GM23248 (cell line): Measurements from ENCODE around the gene TSSK2. TPM values are rescaled to one million over a fixed set of nuclear protein-coding genes. Genes with fewer than 3 reads are reported as not detected.

ENCODE experiments used
- DNase-seq: peaks from one replicate; pipeline ENCODE4 v3.0.0-alpha.2; 2015
- H2AFZ ChIP-seq: fragments of 200-600 bp; sonication (generic); 2 replicates; pipeline ENCODE4 v1.6.1; 2016; ENCODE audit warnings: antibody characterized with exemption
- H3F3A ChIP-seq: fragments of 200-600 bp; sonication (generic); 2 replicates; pipeline ENCODE4 v1.6.1; 2016; ENCODE audit warnings: mild to moderate bottlenecking, antibody characterized with exemption, mixed run types; ENCODE audit not compliant: insufficient read depth
- H3K27ac ChIP-seq: fragments of 200-600 bp; sonication (generic); 2 replicates; pipeline ENCODE4 v1.5.1; 2016; ENCODE audit warnings: mild to moderate bottlenecking
- H3K27me3 ChIP-seq: fragments of 200-600 bp; sonication (generic); replicated peaks from 2 replicates; pipeline ENCODE4 v1.6.1; 2016; ENCODE audit warnings: mild to moderate bottlenecking; ENCODE audit not compliant: insufficient read depth
- H3K36me3 ChIP-seq: fragments of 200-600 bp; sonication (generic); 2 replicates; pipeline ENCODE4 v1.6.1; 2016; ENCODE audit warnings: low read depth, mild to moderate bottlenecking
- H3K4me1 ChIP-seq: fragments of 200-600 bp; sonication (generic); 2 replicates; pipeline ENCODE4 v1.6.1; 2016; ENCODE audit warnings: mild to moderate bottlenecking; ENCODE audit not compliant: insufficient read depth
- H3K4me2 ChIP-seq: fragments of 200-600 bp; sonication (generic); one replicate; pipeline ENCODE4 v1.6.1; 2016; ENCODE audit warnings: mild to moderate bottlenecking; ENCODE audit not compliant: unreplicated experiment
- H3K4me3 ChIP-seq: fragments of 200-600 bp; sonication (generic); 2 replicates; pipeline ENCODE4 v1.5.1; 2016; ENCODE audit warnings: mild to moderate bottlenecking
- H3K79me2 ChIP-seq: fragments of 200-600 bp; sonication (generic); 2 replicates; pipeline ENCODE4 v1.6.1; 2016; ENCODE audit warnings: mild to moderate bottlenecking; ENCODE audit not compliant: insufficient read depth
- H3K9ac ChIP-seq: fragments of 200-600 bp; sonication (generic); 2 replicates; pipeline ENCODE4 v1.6.1; 2016; ENCODE audit warnings: mild to moderate bottlenecking
- H3K9me2 ChIP-seq: fragments of 200-600 bp; sonication (generic); 2 replicates; pipeline ENCODE4 v1.6.1; 2016; ENCODE audit warnings: mixed run types, mild to moderate bottlenecking, moderate library complexity; ENCODE audit not compliant: insufficient read depth
- H3K9me3 ChIP-seq: fragments of 200-600 bp; sonication (generic); one replicate; pipeline ENCODE4 v1.6.1; 2017; ENCODE audit warnings: low read depth
- H4K20me1 ChIP-seq: fragments of 200-600 bp; sonication (generic); 2 replicates; pipeline ENCODE4 v1.6.0; 2016; ENCODE audit not compliant: insufficient read depth
- EZH2 ChIP-seq: fragments of 200-600 bp; sonication (generic); IDR thresholded peaks from 2 replicates; pipeline ENCODE4 v1.6.1; 2018; ENCODE audit warnings: antibody characterized with exemption, mild to moderate bottlenecking; ENCODE audit not compliant: insufficient read depth, poor library complexity, severe bottlenecking
- EZH2phosphoT487 ChIP-seq: fragments of 200-600 bp; sonication (generic); IDR thresholded peaks from 2 replicates; pipeline ENCODE4 v1.6.1; 2018; ENCODE audit warnings: antibody characterized with exemption, moderate library complexity, mild to moderate bottlenecking, low read depth; ENCODE audit not compliant: insufficient read depth
- WGBS, 2 experiments: methylation state at CpG; one replicate each; pipeline ENCODE4 v1.1.6; 2015 to 2017; ENCODE audit warnings: low lambda C conversion rate in 2 of 2, low coverage in 1 of 2; ENCODE audit errors: missing lambda C conversion rate in 2 of 2; 5-methylcytosine and 5-hydroxymethylcytosine counted together
- in situ Hi-C: fragments of 300-500 bp; cut with MboI; formaldehyde crosslinking; loops from 2 replicates; pipeline ENCODE4 v1.15.0; 2020
- polyA plus RNA-seq: library from polyadenylated mRNA; unstranded; fragments of >200 nt; fragmentation: Nextera tagmentation; extraction: Ambion mirVana; gene quantifications from 2 replicates; pipeline ENCODE4 v1.2.1, GENCODE V29; 2016
- total RNA-seq: library from RNA; depleted of rRNA; stranded (reverse); fragments of >200 nt; shearing (Covaris generic); gene quantifications from 2 replicates; pipeline ENCODE4 v1.2.3, GENCODE V29; 2014

The TSSK2 gene
- total and polyA plus RNA-seq, 2 experiments from 2014 or later: not detected

GRCh38 chr22:19129871-19130270, 1.2 kb upstream of the TSSK2 start:
- no peaks in the 10 kb centered on the region for H3F3A ChIP-seq
- in situ Hi-C loops: no loop called here
- no peaks in the 10 kb centered on the region for H3K9me2 ChIP-seq
- no peaks in the 10 kb centered on the region for H3K27me3 ChIP-seq
- no peak overlapping the region for H2AFZ ChIP-seq
- no peaks in the 10 kb centered on the region for H4K20me1 ChIP-seq
- TF ChIP-seq EZH2phosphoT487 (no peak), EZH2 (no peak)
- H3K4me3 ChIP-seq: no peak overlapping the region
- H3K79me2 ChIP-seq: no peaks in the 10 kb centered on the region
- no peaks in the 10 kb centered on the region for H3K36me3 ChIP-seq
- DNase-seq: no peak
- H3K27ac ChIP-seq: no peak overlapping the region
- H3K4me1 ChIP-seq: no peaks in the 10 kb centered on the region
- no peak overlapping the region for H3K9ac ChIP-seq
- 88 to 93% methylated on average over 8 of the region's 8 CpGs for WGBS, 2 experiments
- H3K9me3 ChIP-seq: no peaks in the 10 kb centered on the region
- H3K4me2 ChIP-seq: no peak overlapping the region

- no peaks in the 10 kb centered on the region; the same call in 1 of the 2 replicates for H3K36me3 ChIP-seq
- WGBS, 2 experiments: 98% methylated on average over 19 of the region's 19 CpGs
- H3K9me3 ChIP-seq: no peaks in the 10 kb centered on the region
- H3K27ac ChIP-seq: no peak overlapping the region
- in situ Hi-C loops: no loop called here
- H3K4me1 ChIP-seq: no peaks in the 10 kb centered on the region
- H3K9ac ChIP-seq: no peak overlapping the region
- TF ChIP-seq EZH2phosphoT487 (no peak), EZH2 (no peak)
- no peak overlapping the region for H2AFZ ChIP-seq
- H3K4me2 ChIP-seq: no peak overlapping the region
- no peak overlapping the region for H3K4me3 ChIP-seq
- no peaks in the 10 kb centered on the region for H4K20me1 ChIP-seq
- no peaks in the 10 kb centered on the region for H3K9me2 ChIP-seq
- no peaks in the 10 kb centered on the region for H3K27me3 ChIP-seq
- H3F3A ChIP-seq: no peaks in the 10 kb centered on the region
- no peak for DNase-seq
- no peaks in the 10 kb centered on the region for H3K79me2 ChIP-seq
Observed at GRCh38 chr22:19131685-19132015, 542 bp downstream of the TSSK2 start.

- DNase-seq: no peak
- Histone ChIP-seq H3K79me2 (no peaks in the 10 kb centered on the region), H3F3A (no peaks in the 10 kb centered on the region), H3K4me3 (no peak overlapping the region), H3K27me3 (no peaks in the 10 kb centered on the region), H3K4me1 (no peaks in the 10 kb centered on the region), H3K9me2 (no peaks in the 10 kb centered on the region), H3K4me2 (no peak overlapping the region), H2AFZ (no peak overlapping the region), H3K9ac (no peak overlapping the region), H3K27ac (no peak overlapping the region), H3K9me3 (no peaks in the 10 kb centered on the region), H4K20me1 (no peaks in the 10 kb centered on the region), H3K36me3 (no peaks in the 10 kb centered on the region; the same call in 1 of the 2 replicates)
- 94 to 95% methylated on average over 20 of the region's 20 CpGs for WGBS, 2 experiments
- in situ Hi-C loops: no loop called here
- no peak for TF ChIP-seq EZH2phosphoT487
- no peak for TF ChIP-seq EZH2
Observed at GRCh38 chr22:19132153-19132552, 1.0 kb downstream of the TSSK2 start.

GRCh38 chr22:19132693-19133400, 1.7 kb downstream of the TSSK2 start:
- Histone ChIP-seq H3K9me3 (no peaks in the 10 kb centered on the region), H3K27me3 (no peaks in the 10 kb centered on the region), H3K9me2 (no peaks in the 10 kb centered on the region), H3F3A (no peaks in the 10 kb centered on the region), H3K79me2 (no peaks in the 10 kb centered on the region), H3K4me3 (no peak overlapping the region), H2AFZ (no peak overlapping the region), H4K20me1 (no peaks in the 10 kb centered on the region), H3K27ac (no peak overlapping the region), H3K9ac (no peak overlapping the region), H3K36me3 (no peaks in the 10 kb centered on the region; the same call in 1 of the 2 replicates), H3K4me1 (no peaks in the 10 kb centered on the region), H3K4me2 (no peak overlapping the region)
- DNase-seq: no peak
- 86 to 90% methylated on average over 9 of the region's 9 CpGs for WGBS, 2 experiments
- in situ Hi-C loops: no loop called here
- TF ChIP-seq EZH2 (no peak), EZH2phosphoT487 (no peak)
